SIG-M5 treated with dmso at 0.1 percent for 504 hours (cell line): ENCODE measurements around the gene MRPS27.
"Not testable (repeated sequence)": the region's sequence is repeated elsewhere in the genome, so short reads cannot be mapped to it uniquely, and the experiment has no call there.

ENCODE experiments used
- DNase-seq: peaks from one replicate; lab custom pipeline; 2025; ENCODE audit not compliant: unreplicated experiment; lab: John Stamatoyannopoulos, UW

MRPS27 gene

GRCh38 chr5:72177538-72177937 lies 142.5 kb downstream of the MRPS27 start:
- DNase-seq: no peak

- no peak for DNase-seq
Observed at GRCh38 chr5:72172786-72173185, 147.3 kb downstream of the MRPS27 start.

- DNase-seq: no peak
Observed at GRCh38 chr5:72171667-72172066, 148.4 kb downstream of the MRPS27 start.

DNA sequence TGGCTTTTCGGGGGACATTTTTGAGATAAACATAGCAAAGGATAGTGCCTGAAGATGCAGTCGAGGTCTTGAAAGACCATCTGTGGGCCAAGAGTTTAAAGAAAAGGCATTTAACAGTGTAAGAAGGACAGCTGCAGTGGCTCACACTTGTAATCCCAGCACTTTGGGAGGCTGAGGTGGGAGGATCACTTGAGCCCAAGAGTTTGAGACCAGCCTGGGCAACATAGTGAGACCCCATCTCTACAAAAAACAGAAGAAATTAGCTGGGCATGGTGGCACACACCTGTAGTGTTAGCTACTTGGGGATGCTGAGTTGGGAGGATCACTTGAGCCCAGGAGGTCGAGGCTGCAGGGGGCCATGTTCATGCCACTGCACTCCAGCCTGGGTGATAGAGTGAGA lies 148.9 kb downstream of the MRPS27 start:
- DNase-seq: not testable (repeated sequence)

DNA sequence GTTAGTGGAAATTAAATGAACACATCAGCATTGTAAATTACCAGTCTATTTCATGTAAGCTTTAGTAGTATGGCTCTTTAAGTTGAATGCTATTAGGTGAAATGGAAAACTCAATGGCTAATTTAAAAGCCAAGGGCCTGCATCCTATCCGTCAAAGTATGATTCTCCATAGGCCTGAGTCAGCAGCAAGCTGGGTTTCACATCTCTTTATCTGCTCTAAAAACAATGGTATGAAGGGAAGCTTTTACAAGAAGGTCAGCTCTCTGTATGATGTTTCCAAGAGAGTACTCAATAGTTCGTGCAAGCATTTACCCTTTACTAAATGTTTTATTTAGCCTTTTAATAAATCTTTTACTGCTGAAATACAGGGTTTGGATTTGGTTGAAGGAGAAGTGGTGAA lies 149.9 kb downstream of the MRPS27 start:
- DNase-seq: no peak
